22Rv1 (cell line): ENCODE results near the gene ARHGAP31.

Source experiments
- CTCF ChIP-seq: fragments of 450-650 bp; IDR thresholded peaks from 2 replicates; pipeline ENCODE4 v1.5.1; 2017; ENCODE audit warnings: mild to moderate bottlenecking
- ZFX ChIP-seq: fragments of 450-650 bp; IDR thresholded peaks from 2 replicates; pipeline ENCODE4 v1.6.1; 2017; ENCODE audit warnings: antibody characterized with exemption, borderline replicate concordance

- TF ChIP-seq CTCF (no peak), ZFX (no peak)
Observed at GRCh38 chr3:119420196-119420595, 126.0 kb downstream of the ARHGAP31 start.
